T-helper 1 cell treated with Interleukin-12 subunit alpha and Interleukin-12 subunit beta and Interleukin-4 antibody, amounts not matched to agents 30 ng/mL and 1 ng/mL, for 36 hours (primary cell): ENCODE measurements around the gene OR10H4. TPM values are rescaled to one million over a fixed set of nuclear protein-coding genes. Genes with fewer than 3 reads are reported as not detected.
"Not testable (repeated sequence)": the region's sequence is repeated elsewhere in the genome, so short reads cannot be mapped to it uniquely, and the experiment has no call there.

ENCODE experiments used
- intact Hi-C: fragments of 100-400 bp; cut with micrococcal nuclease; formaldehyde crosslinking; loops from one replicate; pipeline ENCODE4 v1.15.1; 2024
- total RNA-seq: library from RNA; stranded (reverse); gene quantifications from 2 replicates; pipeline ENCODE4 v1.2.3, GENCODE V29; 2022

The OR10H4 gene
- total RNA-seq, 1 donor from 2014 or later, result not detected

DNA sequence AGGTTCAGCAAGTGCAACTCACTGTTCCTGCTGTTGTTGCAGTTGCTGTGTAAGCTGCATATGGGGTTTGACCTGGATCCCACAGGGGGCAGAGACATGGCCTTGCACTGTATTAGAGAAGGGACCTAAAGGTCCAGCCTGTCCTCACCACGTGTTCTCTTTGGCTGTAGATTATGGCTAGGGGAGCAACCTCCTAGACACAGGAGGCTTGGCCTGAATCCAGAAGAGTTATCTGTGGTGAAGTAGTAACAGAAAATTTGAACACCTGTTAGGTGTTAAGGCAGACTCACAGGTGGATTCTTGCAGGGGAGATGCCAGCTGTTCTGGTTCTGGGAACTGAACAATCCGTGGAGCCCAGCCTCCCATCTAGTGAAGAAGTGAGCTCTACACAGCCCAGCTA lies 11.0 kb upstream of the OR10H4 start:
- intact Hi-C loops, result no loop called here

DNA sequence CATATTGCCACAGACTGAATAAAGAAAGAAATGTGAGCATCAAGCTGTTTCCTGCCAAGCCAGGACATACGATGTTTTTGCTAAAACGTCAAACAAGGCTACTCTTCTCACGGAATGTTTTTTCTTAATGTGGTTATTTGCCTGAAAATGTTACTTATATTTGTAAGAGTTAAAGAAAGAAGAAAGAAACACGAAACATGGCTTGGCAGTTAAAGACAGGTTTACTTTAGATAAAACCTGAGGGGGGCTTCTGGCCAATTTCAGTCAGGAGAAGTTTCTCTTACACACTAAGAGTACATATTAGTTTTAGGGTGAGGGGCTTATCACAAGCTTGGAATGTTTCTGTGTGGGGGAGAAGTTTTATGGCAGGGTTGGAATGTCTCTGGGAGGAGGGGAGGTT lies 4.4 kb upstream of the OR10H4 start:
- intact Hi-C loops, result no loop called here

DNA sequence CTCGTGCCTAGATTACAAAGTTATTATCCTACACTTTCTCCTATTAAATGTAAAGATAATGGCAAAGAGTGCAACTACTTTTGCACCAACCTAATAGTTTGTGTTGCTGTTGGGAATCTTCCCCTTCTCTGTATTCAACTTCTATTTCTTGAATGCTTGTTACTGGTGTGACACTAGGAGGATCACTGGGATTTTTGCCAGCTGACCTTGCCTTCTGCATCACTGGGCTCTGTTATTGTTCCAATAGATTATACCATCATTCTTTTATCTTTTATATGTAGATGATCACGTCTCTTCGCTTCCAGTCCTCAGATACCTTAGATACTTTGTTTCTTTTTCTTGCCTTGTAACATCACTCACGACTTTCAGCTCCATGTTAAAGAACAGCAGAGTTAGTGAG lies 3.5 kb upstream of the OR10H4 start:
- intact Hi-C loops, result no loop called here

DNA sequence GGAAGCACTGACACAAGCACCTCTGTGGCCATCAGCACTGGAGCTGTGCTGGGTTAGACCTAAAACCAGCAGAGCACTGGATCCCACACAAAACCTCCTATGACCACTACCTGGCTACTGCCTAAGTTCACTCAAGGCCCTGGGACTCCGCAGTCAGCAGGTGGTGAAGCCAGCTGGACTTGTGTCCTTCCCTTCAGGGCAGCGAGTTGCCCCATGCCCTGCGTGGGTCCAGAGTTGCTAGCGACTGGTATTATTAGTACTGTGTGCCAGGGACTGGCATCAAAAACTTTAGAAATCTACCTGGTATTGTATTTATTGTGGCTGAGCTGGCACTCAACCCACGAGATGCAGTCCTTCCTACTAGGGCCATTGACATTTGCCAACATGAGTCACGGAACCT lies 6.0 kb downstream of the OR10H4 start:
- intact Hi-C loops, result no loop called here

DNA sequence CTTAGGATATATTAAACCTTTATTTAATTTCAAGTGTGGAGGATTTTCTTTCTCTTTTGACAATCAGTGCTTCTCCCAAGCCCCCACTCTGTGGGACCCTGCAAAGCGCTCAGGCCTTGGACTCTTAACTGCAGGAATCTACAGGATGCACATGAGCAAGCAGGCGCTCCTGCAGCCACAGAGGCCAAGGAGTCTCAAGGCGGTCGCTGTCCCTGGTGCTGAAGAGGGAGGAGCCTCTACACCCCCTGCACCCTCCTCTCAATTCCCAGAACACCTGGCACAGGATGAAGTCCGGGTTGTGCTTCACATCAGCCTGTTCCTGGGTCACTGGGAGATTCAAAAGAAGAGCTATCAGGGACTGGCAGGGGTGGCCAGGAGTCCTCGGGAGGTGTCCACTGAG lies 13.5 kb downstream of the OR10H4 start:
- intact Hi-C loops, result no loop called here

DNA sequence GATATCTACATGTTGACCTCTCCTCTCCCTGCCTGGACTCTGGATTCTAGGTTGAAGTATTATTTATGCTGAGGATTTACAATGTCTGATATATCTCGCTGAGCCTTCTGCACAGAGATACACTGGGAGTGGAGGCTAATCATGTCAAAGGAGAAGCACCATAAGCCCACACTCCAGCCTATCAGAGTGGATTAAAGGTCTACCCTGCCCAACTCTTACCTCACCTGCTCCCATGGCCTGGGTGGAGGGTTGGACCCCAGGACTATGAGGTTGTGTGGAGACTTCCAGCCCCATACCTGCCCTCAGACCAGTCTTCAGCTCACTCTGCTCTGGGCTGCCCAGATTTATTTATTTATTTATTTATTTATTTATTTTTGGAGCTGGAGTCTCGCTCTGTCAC lies 15.4 kb downstream of the OR10H4 start:
- intact Hi-C loops, result no loop called here

DNA sequence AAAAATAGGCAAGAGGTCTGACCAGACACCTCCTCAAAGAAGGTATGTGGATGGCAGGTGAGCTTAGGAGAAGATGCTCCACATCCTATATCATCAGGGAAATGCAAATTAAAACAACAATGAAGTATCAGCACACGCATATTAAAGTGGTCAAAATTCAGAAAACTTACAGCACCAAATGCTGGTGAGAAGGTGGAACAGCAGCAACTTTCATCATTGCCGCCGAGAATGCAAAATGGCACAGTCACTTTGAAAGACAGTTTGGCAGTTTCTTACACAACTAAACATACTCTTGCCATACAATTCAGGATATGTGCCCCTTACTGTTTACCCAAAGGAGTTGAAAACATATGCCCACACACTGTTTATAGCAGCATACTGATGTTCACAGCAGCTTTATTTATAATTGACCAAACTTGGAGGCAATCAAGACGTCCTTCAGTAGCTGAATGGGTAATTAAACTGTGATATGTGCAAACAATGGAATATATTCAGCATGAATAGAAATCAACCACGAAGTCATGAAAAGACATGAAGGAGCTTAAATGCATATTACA lies 22.5 kb downstream of the OR10H4 start:
- intact Hi-C loops, result no loop called here

DNA sequence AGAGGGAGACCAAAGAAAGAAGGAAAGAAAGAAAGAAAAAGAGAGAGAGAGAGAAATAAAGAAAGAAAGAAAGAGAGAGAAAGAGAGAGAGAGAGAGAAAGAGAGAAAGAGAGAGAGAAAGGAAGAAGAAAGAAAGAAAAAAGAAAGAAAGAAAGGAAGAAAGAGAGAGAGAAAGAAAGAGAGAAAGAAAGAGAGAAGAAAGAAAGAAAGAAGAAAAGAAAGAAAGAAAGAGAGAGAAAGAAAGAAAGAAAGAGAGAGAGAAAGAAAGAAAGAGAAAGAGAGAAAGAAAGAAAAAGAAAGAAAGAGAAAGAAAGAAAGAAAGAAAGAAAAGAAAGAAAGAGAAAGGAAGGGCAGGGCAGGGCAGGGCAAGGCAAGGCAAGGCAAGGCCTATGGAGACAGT lies 23.2 kb downstream of the OR10H4 start:
- intact Hi-C loops, result not testable (repeated sequence)

DNA sequence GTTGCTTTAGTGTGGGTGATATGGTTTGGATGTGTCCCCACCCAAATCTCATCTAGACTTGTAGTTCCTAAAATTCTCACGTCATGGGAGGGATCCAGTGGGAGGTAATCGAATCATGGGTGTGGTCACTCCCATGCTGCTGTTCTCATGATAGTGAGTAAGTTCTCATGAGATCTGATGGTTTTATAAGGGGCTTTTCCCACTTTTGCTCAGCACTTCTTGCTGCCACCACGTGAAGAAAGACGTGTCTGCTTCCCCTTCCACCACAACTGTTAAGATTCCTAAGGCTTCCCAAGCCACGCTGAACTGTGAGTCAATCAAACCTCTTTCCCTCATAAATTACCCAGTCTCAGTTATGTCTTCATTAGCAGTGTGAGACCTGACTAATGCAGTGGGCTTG lies 26.0 kb downstream of the OR10H4 start:
- intact Hi-C loops, result no loop called here

DNA sequence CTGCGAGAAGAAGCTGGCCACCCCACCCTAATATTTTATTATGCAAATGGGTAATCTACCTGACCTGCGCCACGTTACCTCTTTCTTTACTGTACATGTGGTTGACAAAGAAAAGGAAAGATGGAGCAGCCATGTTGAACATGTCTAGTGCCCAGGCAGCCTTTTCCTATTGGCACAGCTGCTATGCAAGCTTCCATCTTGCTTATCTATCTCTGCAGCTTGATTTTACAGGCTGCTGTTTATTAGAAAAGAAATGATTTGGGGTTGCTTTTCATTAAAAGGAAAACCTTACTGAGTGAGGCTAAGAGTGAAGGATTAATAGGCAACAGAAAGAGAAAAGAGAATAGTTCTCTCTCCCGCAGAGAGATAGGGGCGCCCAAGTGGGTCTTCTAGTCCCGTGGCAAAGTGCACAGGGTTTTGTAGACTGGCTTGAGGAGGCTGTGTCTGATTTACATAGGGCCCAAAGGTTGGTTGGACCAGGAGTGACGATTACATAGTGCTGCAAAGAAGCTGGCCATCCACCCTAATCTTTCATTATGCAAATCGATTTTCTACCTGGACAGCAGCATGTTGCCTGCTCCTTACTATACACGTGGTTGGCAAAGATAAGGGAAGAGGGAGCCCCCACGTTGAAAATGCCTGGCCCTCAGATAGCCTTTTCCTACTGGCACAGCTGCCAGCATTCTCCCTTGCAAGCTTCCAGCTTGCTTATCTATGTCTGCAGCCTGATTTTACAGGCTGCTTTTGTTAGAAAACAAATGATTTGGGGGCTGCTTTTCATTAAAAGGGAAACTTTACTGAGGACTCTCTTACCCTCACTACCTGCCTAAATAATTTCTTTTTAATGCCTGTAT lies 28.3 kb downstream of the OR10H4 start:
- intact Hi-C loops, result no loop called here

DNA sequence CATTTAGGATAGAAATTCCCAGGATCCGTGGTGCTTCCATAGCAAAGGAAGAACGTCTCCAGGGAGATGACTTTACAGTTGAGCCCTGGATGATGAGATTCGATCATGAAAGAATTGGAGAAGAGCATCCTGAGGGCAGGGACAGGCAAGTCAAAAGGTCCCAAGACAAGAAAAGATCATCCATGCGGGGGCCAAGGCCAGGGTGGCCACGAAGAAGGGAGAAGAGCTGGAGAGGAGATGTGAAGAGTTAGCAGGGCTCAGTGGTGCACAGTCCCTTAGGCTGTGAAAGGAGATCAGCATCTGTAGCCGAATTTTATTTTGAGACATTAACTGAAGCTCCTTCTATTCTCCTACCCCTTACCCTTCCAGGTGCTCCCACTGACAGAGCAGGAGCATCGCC lies 28.9 kb downstream of the OR10H4 start:
- intact Hi-C loops, result no loop called here

DNA sequence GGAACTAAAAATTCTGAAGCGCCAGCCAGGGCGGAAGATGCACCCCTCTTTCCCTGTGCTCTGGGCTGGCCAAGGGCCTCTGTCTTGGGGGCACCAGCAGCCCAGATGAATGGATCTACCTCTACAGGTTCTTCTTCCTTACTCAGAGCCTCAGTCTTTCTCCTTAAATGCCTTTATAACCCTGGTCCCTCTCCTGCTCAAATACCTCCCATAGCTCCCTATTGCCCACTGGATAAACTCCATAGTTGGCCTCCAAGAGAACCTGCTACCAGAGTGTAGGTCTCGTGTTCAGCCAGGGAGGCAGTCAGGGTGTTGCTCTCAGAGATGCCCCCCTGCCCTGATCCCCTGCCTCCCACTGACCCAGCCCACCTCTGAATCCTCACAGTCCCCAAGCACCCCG lies 30.5 kb downstream of the OR10H4 start:
- intact Hi-C loops, result no loop called here

DNA sequence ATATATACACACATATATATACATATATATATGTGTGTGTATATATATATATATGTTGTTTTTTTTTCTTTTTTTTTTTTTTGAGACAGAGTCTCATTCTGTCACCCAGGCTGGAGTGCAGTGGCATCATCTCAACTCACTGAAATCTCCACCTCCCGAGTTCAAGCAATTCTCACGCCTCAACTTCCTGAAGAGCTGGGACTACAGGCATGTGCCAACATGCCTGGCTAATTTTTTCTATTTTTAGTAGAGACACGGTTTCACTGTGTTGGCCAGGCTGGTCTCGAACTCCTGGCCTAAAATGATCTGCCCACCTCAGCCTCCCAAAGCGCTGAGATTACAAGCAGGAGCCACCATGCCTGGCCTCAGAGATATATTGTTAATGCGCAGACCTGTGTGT lies 37.0 kb downstream of the OR10H4 start:
- intact Hi-C loops, result not testable (repeated sequence)

DNA sequence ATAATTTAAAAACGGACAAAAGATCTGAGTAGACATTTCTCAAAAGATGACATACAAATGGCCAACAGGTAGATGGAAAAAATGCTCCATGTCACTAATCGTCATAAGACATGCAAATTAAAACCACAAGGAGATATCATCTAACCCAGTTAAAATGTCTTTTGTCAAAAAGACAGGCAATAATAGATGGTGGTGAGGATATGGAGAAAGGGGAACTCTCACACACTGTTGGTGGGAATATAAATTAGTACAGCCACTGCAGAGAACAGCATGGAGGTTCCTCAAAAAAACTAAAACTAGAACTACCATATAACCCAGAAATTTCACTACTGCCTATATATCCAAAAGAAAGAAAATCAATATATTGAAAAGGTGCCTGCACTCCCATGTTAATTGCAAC lies 37.9 kb downstream of the OR10H4 start:
- intact Hi-C loops, result no loop called here

DNA sequence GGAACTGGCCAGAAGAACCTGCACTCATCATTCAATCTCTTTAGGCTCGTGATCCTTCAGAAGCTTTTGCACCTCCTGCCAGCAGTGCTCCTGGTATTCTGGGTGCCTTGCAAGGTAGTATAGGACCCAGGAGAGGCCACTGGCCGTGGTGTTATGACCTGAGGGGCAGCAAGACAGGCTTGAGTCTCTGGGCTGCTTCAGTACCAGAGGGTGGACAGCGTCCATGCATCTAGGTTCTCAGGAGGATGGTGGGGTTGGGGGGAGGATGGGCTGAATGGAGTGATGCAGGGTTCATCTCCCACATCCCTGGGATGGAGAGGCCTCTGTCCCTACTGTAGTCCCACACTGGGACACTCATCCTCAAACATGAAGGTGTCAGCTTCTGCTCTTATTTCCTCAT lies 41.1 kb downstream of the OR10H4 start:
- intact Hi-C loops, result no loop called here

DNA sequence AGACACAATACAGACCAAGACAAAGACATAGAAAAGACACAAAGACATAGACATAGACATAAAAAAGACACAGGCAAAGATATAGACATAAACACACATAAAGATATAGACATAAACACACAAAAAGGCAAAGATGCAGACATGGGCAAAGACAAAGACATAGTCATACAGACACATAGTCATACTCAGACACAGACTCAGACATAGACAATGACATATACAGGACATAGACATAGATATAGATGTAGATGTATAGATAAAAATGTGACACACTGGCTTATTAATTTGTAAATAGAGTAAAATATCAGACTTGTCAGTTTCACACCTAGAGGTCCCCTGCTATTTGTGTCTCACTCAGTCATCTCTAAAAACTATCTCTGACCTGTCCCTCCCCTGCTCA lies 42.8 kb downstream of the OR10H4 start:
- intact Hi-C loops, result no loop called here

DNA sequence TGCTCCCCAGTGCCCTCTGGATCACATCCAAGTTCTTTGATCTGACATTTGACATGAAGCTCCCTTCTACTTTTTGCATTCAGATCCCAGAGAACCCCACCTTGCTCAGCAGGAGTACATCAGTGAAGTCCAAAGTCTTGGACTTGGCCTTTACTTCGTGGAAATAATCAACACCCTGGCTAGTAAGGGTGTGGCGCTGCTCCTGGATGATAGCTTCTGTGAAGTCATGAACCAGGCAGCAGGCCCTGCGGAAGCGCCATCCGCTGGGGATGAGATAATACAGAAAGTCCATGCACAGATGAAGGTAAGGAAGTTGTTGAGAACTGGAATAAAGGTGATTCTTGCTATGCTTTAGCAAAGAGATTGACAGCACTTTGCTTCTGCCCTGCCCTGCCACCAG lies 43.2 kb downstream of the OR10H4 start:
- intact Hi-C loops, result no loop called here

DNA sequence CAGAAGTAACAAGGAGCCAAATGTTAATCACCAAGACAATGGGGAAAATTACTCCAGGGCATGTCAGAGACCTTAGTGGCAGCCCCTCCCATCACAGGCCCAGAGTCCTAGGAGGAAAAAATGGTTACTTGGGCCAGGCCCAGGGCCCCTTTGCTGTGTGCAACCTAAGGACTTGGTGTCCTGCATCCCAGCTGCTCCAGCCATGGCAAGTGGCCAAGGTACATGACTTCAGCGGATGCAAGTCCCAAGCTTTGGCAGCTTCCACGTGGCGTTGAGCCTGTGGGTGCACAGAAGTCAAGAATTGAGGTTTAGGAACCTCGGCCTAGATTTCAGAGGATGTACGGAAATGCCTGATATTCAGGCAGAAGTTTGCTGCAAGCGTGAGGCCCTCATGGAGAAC lies 46.7 kb downstream of the OR10H4 start:
- intact Hi-C loops, result no loop called here

DNA sequence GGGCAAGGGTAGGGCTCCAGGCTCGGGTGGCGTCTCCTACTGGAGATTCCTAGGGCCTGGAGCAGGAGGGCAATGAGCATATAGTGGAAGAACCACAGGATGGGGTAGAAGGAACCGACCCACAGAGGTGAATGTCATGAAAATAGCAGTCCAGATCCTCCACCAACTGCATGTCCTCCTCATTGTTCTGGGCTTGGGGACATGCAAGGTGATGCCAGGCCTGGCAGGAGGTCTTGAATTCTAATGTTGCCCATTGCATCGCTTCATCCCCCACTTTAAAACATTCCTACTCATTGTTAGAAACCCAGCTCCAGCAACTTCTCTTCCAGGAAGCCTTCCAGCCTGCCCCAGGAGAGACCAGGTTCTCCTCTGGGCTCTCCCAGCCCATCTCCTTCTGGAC lies 49.4 kb downstream of the OR10H4 start:
- intact Hi-C loops, result no loop called here
